HG03469 (cell line): ENCODE results near the gene ADAMTS6.
"Not testable (repeated sequence)": the region's sequence is repeated elsewhere in the genome, so short reads cannot be mapped to it uniquely, and the experiment has no call there.

ENCODE experiments used
- ATAC-seq: cut with Tn5 transposase; IDR thresholded peaks from one replicate; pipeline ENCODE4 v1.9.1; 2021; ENCODE audit warnings: mild to moderate bottlenecking, moderate library complexity, moderate number of reproducible peaks; ENCODE audit not compliant: unreplicated experiment

The ADAMTS6 gene, protein sequence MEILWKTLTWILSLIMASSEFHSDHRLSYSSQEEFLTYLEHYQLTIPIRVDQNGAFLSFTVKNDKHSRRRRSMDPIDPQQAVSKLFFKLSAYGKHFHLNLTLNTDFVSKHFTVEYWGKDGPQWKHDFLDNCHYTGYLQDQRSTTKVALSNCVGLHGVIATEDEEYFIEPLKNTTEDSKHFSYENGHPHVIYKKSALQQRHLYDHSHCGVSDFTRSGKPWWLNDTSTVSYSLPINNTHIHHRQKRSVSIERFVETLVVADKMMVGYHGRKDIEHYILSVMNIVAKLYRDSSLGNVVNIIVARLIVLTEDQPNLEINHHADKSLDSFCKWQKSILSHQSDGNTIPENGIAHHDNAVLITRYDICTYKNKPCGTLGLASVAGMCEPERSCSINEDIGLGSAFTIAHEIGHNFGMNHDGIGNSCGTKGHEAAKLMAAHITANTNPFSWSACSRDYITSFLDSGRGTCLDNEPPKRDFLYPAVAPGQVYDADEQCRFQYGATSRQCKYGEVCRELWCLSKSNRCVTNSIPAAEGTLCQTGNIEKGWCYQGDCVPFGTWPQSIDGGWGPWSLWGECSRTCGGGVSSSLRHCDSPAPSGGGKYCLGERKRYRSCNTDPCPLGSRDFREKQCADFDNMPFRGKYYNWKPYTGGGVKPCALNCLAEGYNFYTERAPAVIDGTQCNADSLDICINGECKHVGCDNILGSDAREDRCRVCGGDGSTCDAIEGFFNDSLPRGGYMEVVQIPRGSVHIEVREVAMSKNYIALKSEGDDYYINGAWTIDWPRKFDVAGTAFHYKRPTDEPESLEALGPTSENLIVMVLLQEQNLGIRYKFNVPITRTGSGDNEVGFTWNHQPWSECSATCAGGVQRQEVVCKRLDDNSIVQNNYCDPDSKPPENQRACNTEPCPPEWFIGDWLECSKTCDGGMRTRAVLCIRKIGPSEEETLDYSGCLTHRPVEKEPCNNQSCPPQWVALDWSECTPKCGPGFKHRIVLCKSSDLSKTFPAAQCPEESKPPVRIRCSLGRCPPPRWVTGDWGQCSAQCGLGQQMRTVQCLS (N-terminal part only)

GRCh38 chr5:65481635-65482295 is at the start of gene ADAMTS6:
TSS of gene ADAMTS6 (minus strand) at chr5:65481920. CDS start at chr5:65473673, 8,247 bp downstream.
- ATAC-seq, result peak; percentile 61

DNA sequence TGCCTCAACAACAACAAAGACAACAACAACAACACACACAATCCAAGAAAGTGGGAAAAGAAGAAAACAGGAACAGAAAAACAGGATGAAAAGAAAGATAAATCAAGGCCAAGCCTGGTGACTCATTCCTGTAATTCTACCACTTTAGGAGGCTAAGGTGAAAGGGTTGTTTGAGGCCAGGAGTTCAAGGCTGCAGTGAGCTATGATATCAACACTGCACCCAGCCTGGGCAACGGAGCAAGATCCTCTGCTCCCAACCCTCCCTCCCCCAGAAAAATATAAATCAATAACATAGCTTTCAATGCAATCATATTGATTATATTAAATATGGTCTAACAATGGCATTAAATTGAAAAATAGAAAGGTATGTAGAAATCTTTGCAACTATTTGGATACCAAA is 49.2 kb upstream of the ADAMTS6 start:
- no peak for ATAC-seq

DNA sequence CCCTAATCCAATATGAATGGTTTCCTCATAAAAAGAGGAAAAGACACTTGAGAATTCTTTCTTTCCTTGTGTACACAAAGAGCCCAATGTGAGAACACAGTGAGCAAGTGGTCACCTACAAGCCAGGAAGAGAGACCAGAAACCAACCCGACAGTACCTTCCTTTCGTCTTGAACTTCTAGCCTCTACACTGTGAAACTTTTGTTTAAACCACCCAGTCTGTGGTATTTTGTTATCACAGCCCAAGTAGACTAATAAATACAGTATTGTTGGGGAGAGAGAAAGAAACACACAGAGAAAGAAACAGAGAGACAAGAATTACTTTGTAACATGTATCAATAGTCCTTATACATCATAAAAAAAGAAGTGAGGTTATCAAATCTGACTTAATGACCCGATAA is 44.0 kb upstream of the ADAMTS6 start:
- ATAC-seq, result no peak

- no peak for ATAC-seq
Measured at GRCh38 chr5:65512170-65512937, 30.6 kb upstream of the ADAMTS6 start.

DNA sequence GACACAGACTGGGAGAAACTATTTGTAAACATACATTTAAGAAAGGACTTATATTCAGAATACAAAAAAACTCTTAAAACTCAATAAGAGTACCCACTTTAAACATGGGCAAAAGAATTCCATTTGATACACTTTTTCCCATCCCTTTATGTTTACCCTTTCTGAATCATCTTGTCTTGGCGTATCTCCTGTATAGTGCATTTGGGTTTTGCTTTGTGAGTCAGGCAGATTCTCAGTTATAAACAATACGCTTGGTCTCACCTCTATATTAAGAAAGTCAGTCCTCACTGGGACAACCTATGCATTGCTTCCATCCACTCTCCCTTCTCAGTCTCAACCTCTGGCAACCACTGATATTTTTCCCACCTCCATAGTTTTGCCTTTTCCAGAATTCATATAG is 27.3 kb upstream of the ADAMTS6 start:
- no peak for ATAC-seq

DNA sequence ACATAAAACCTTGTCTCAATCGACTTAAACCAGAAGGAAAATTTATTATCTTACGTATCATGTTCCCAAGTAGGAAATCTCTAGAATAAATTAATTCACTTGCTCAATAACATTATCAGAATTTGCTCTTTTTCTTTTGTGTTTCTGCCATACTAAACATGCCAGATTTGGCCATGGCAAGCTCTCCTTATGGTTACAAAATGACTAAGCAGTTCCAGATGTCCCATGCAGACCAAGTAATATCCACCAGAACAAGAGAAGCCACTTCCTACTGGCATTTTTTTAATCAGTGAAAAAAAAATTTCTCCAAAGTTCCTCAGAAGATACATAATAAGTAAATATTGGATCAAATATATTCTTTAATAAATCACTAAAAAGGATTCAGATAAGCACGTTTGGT is 25.2 kb upstream of the ADAMTS6 start:
- ATAC-seq, result no peak

GRCh38 chr5:65489119-65489518 is 7.4 kb upstream of the ADAMTS6 start:
- ATAC-seq, result no peak

- ATAC-seq, result not testable (repeated sequence)
Measured at GRCh38 chr5:65488038-65488687, 6.4 kb upstream of the ADAMTS6 start.

DNA sequence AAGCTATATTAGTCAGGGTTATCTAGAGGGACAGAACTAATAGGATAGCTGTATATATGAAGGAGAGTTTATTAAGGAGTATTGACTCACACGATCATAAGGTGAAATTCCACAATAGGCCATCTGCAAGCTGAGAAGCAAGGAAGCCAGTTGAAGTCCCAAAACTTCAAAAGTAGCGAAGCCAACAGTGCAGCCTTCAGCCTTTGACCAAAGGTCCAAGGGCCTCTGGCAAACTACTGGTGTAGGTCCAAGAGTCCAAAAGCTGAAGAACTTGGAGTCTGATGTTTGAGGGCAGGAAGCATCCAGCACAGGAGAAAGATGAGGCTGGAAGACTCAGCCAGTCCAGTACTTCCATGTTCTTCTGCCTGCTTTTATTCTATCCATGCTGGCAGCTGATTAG is 5.1 kb upstream of the ADAMTS6 start:
- ATAC-seq, result not testable (repeated sequence)

DNA sequence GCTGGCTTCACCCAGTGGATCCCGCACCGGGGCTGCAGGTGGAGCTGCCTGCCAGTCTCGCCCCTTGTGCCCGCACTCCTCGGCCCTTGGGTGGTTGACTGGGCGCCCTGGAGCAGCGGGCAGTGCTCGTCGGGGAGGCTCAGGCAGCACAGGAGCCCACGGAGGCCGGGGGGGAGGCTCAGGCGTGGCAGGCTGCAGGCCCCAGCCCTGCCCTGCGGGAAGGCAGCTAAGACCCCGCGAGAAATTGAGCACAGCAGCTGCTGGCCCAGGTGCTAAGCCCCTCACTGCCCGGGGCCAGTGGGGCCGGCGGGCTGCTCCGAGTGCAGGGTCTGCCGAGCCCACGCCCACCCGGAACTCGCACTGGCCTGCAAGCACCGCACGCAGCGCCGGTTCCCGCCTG is 3.7 kb upstream of the ADAMTS6 start:
- ATAC-seq, result no peak

DNA sequence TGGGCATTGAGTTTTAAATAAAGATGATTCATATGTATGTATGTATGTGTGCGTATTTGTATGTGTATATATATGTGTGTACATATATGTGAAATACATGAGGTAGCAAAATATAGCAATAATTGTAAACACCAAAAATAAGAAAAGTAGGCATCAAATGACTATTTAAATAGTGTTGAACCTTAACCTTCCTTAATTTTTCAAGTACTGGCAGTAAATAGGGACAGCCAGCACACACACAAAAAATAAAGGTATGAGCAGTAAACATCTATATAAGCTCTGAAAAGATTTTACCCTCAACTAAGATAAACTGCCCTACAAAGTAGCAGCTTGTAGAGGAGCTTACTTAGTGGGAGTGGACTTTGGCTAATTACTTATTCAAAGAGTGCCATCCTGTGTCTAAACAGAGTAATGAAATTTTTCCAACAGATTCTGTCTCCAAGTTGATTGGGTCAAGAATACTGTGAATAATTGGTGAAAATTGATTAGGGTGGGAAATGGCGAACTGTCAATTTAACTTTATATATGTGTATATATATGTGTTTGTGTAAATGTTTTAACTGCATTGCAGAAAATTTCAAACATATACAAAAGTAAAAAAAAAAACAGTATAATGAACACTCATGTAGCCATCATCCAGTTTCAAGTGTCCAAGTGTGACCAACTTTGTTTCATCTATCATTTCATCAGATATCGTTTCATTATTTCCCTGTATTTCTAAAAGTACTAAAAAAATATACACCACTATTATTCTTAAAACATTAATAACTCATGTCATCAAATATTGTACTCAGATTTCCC is 2.0 kb upstream of the ADAMTS6 start:
- ATAC-seq, result peak; percentile 47

DNA sequence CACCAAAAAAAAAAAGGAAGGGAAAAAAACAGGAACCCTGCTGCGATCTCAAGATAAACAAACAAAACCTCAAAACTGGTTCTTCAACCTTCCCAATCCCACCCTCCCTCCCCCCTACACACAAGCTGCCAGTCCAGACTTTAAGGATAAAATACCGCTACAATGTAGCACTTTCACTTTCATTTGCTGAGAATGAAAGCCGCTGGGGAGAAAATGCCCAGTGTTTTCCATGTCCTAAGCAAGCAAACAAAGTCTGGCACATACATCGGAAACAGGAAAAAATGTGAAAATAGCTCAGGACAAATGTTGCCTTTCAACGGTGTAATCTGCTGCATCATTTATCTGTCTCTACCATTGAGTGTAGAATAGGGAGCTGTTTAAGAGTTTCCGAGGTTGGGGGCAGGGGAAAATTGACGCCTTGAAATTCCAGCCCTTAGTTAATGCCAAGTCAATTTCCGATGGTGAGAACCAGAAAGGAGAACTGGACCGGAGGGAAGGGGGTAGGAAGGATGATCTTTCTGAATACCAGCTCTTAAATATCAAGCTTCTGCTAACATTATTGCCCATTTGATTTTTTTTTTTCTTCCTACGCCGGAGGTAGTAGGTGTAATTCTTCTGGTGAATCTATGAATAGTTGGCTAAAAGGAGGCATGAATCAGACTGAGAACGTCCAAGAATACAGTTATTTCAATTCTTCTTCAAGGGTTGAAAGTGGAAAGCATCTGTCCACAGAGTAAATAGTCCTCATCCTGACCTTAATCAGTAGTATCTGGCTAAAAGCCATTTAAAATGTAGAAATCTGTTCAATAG is 1.2 kb upstream of the ADAMTS6 start:
- ATAC-seq, result no peak

DNA sequence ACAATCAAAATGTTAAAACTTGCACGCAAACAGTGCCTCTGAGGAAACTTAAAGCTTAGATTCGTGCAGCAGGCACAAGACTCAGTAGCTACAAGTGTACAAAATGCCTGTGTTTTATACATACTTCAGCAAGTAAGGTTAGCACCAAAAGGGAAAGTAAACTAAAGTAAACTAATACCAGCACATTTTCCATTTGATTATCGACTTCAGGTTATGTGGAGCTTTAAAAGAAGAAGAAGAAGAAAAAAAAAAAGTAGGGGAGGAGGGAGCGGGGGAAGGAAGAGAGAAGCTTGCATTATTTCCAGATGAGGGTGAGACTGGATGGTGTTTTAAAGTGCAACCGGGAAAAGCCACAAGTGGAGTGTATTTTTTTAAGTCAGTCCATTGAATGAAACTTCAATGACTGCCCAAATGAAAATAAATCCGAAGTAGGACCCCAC is 596 bp upstream of the ADAMTS6 start:
- ATAC-seq, result peak; percentile 10

DNA sequence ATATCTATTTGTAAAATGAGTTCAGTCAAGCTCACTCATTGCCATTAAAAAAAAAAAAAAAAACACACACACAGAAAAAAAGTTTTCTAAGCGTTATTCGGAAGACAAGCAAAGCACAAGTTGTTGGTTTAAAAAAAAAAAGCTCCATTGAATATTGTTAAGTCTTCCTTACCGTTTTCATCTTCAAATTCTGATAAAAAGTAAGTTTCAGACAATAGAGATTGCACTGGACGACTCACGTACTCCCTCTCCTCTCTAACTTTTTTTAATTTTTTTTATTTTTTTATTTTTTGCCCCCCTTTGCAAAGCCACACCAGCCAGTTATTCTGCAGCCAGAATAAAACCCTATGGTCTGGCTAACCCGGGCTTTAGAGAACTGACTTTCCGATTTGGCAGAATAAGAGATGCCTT is 544 bp downstream of the ADAMTS6 start:
- ATAC-seq, result no peak

DNA sequence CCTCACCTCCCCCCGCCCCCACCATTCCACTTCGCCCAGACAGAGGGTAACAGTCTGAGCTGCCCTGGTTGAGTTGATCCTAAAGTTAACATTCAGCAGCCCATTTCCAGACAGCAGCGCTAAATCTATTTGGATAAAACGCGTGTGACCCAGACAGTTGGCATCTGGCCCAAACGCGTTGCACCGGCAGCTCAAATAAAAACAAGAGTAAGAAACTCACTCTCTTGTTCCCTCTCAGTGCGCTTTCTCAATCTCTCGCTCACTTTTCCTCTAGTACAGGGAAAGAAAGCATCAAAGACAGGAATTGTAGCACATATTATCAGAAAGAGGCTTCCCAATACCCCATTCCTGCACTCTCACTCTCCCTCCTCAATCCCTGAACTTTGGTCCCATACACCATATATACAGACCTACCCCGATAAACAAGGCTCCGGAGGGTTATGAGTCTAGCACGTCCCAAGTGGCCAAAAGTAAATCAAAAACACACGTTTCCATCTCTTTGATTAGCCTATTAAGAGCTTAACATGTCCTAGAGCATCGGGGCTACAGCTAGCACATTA is 1.3 kb downstream of the ADAMTS6 start:
- ATAC-seq, result peak; percentile 26

DNA sequence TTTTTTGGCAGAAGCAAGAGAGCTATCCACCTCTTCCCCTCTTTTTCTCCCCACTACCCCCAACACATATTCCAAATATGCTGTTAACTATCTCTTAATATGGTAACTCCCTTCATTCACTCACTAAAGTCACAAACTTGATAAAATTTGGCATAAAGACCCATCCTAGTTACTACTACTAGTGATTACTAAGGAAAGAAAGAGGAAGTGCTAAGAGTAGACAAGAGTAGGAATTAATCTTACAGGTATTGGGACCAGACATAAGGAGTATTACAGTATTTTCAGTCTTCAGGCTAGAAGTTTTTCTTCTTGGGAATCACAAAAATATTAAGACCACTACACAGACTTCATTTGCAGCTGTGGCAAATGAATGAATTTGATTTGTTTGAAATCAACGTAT is 2.2 kb downstream of the ADAMTS6 start:
- no peak for ATAC-seq

DNA sequence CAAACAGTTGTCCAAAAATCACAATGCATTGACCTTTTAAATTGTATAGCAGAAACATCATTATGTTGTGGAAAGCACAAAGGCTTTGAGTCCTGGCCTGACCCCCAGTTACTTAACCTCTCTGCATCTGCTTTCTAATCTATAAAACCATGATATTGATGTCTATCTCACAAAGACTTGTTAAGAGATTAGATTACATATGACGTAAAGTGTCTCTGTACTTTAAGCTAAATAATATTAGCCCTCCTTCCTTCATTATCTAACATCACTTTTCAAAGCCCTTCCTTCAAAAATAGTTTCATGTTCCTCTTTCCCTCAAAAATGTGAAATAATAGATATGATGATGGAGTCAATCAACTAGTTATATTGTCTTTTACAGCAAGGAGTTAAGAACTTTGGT is 3.4 kb downstream of the ADAMTS6 start:
- ATAC-seq, result no peak

- no peak for ATAC-seq
Measured at GRCh38 chr5:65475895-65476294, 5.8 kb downstream of the ADAMTS6 start.
